CD4-positive, alpha-beta T cell treated with Interleukin-17A for 1 hour (primary cell): ENCODE measurements around the gene PDE7B.

ENCODE experiments used
- DNase-seq: peaks from one replicate; pipeline ENCODE4 v3.0.0-alpha.2; 2020

Gene PDE7B

GRCh38 chr6:135992739-135993138 is 141.2 kb downstream of the PDE7B start:
- DNase-seq = no peak

GRCh38 chr6:135993361-135993760 is 141.9 kb downstream of the PDE7B start:
- no peak for DNase-seq

GRCh38 chr6:135994857-135995544 is 143.5 kb downstream of the PDE7B start:
- DNase-seq = no peak

GRCh38 chr6:135995545-135995898 is 144.0 kb downstream of the PDE7B start:
- DNase-seq = no peak

GRCh38 chr6:135996668-135997067 is 145.2 kb downstream of the PDE7B start:
- no peak for DNase-seq

- DNase-seq = no peak
Measured at GRCh38 chr6:135999393-135999792, 147.9 kb downstream of the PDE7B start.

- DNase-seq = no peak
Measured at GRCh38 chr6:136007345-136007744, 155.8 kb downstream of the PDE7B start.

- no peak for DNase-seq
Measured at GRCh38 chr6:136011475-136011874, 160.0 kb downstream of the PDE7B start.

GRCh38 chr6:136012198-136012887 is 160.8 kb downstream of the PDE7B start:
- DNase-seq = no peak

- no peak for DNase-seq
Measured at GRCh38 chr6:136012943-136013342, 161.4 kb downstream of the PDE7B start.

- no peak for DNase-seq
Measured at GRCh38 chr6:136014454-136015437, 163.2 kb downstream of the PDE7B start.

- no peak for DNase-seq
Measured at GRCh38 chr6:136015531-136015930, 164.0 kb downstream of the PDE7B start.

- DNase-seq = no peak
Measured at GRCh38 chr6:136016228-136017225, 165.0 kb downstream of the PDE7B start.

GRCh38 chr6:136020691-136021090 is 169.2 kb downstream of the PDE7B start:
- no peak for DNase-seq

GRCh38 chr6:136022224-136022874 is 170.8 kb downstream of the PDE7B start:
- DNase-seq = no peak

- no peak for DNase-seq
Measured at GRCh38 chr6:136024711-136025110, 173.2 kb downstream of the PDE7B start.

- no peak for DNase-seq
Measured at GRCh38 chr6:136025736-136026135, 174.2 kb downstream of the PDE7B start.

- no peak for DNase-seq
Measured at GRCh38 chr6:136030131-136030530, 178.6 kb downstream of the PDE7B start.

- no peak for DNase-seq
Measured at GRCh38 chr6:136031982-136032381, 180.5 kb downstream of the PDE7B start.

- DNase-seq = no peak
Measured at GRCh38 chr6:136033416-136033815, 181.9 kb downstream of the PDE7B start.

- DNase-seq = no peak
Measured at GRCh38 chr6:136034422-136034821, 182.9 kb downstream of the PDE7B start.
